H9 (cell line): ENCODE results near the gene ARHGAP27. TPM values are rescaled to one million over a fixed set of nuclear protein-coding genes. Genes with fewer than 3 reads are reported as not detected.

Experiments
- DNase-seq: peaks from one replicate; pipeline ENCODE4 v3.0.0-alpha.2; 2017
- H2AFZ ChIP-seq: one replicate; pipeline ENCODE4 v1.6.1; 2013; ENCODE audit warnings: mild to moderate bottlenecking, low read length, control low read depth, moderate library complexity
- H2AK5ac ChIP-seq: 2 replicates; pipeline ENCODE4 v1.6.1; 2013; ENCODE audit warnings: low read length, control low read depth, mixed read lengths; ENCODE audit not compliant: insufficient read length
- H2BK120ac ChIP-seq: one replicate; pipeline ENCODE4 v1.6.1; 2013; ENCODE audit warnings: low read depth, mild to moderate bottlenecking, low read length, control low read depth, inconsistent platforms; ENCODE audit not compliant: poor library complexity, severe bottlenecking
- H2BK12ac ChIP-seq: 2 replicates; pipeline ENCODE4 v1.6.1; 2013; ENCODE audit warnings: low read length, control low read depth, mixed read lengths, low read depth; ENCODE audit not compliant: insufficient read length
- H2BK15ac ChIP-seq: 2 replicates; pipeline ENCODE4 v1.6.1; 2013; ENCODE audit warnings: low read depth, low read length, control low read depth
- H2BK20ac ChIP-seq: one replicate; pipeline ENCODE4 v1.6.1; 2013; ENCODE audit warnings: low read depth, mild to moderate bottlenecking, low read length, control low read depth, inconsistent platforms; ENCODE audit not compliant: poor library complexity, severe bottlenecking
- H2BK5ac ChIP-seq: 2 replicates; pipeline ENCODE4 v1.6.1; 2013; ENCODE audit warnings: low read length, control low read depth, mixed read lengths; ENCODE audit not compliant: insufficient read length
- H3K14ac ChIP-seq: 2 replicates; pipeline ENCODE4 v1.6.1; 2013; ENCODE audit warnings: low read length, control low read depth; ENCODE audit not compliant: insufficient read depth
- H3K18ac ChIP-seq: 2 replicates; pipeline ENCODE4 v1.6.1; 2013; ENCODE audit warnings: low read depth, mild to moderate bottlenecking, mixed read lengths, low read length, control low read depth; ENCODE audit not compliant: insufficient read length
- H3K23ac ChIP-seq: 2 replicates; pipeline ENCODE4 v1.6.1; 2013; ENCODE audit warnings: low read length, control low read depth, mixed read lengths, low read depth; ENCODE audit not compliant: insufficient read length
- H3K23me2 ChIP-seq: 2 replicates; pipeline ENCODE4 v1.6.1; 2013; ENCODE audit warnings: low read depth, mild to moderate bottlenecking, mixed read lengths, low read length, control low read depth; ENCODE audit not compliant: insufficient read length, poor library complexity, severe bottlenecking
- H3K27ac ChIP-seq: 2 replicates; pipeline ENCODE4 v1.5.1; 2013; ENCODE audit warnings: low read length, control low read depth, mixed read lengths, low read depth; ENCODE audit not compliant: insufficient read length
- H3K27me3 ChIP-seq: 2 replicates; pipeline ENCODE4 v1.6.1; 2013; ENCODE audit warnings: low read length, control low read depth, inconsistent platforms; ENCODE audit not compliant: insufficient read depth
- H3K4ac ChIP-seq: 2 replicates; pipeline ENCODE4 v1.6.1; 2013; ENCODE audit warnings: low read depth, mild to moderate bottlenecking, control low read depth, inconsistent platforms, low read length, moderate library complexity
- H3K4me1 ChIP-seq: 2 replicates; pipeline ENCODE4 v1.6.1; 2013; ENCODE audit warnings: low read length, control low read depth, inconsistent platforms; ENCODE audit not compliant: insufficient read depth
- H3K4me2 ChIP-seq: 2 replicates; pipeline ENCODE4 v1.6.1; 2013; ENCODE audit warnings: low read length, control low read depth, mixed read lengths; ENCODE audit not compliant: insufficient read length, insufficient read depth
- H3K56ac ChIP-seq: 2 replicates; pipeline ENCODE4 v1.6.1; 2013; ENCODE audit warnings: low read depth, mild to moderate bottlenecking, mixed read lengths, low read length, control low read depth; ENCODE audit not compliant: insufficient read length
- H3K79me1 ChIP-seq: 2 replicates; pipeline ENCODE4 v1.6.1; 2013; ENCODE audit warnings: low read depth, mild to moderate bottlenecking, moderate library complexity, low read length, control low read depth, inconsistent platforms; ENCODE audit not compliant: insufficient read depth, poor library complexity, severe bottlenecking
- H3K79me2 ChIP-seq: 2 replicates; pipeline ENCODE4 v1.6.1; 2013; ENCODE audit warnings: low read length, control low read depth, inconsistent platforms; ENCODE audit not compliant: insufficient read depth
- H3K9ac ChIP-seq: 2 replicates; pipeline ENCODE4 v1.6.1; 2013; ENCODE audit warnings: low read length, control low read depth, mixed read lengths; ENCODE audit not compliant: insufficient read length; ENCODE audit errors: extremely low read depth
- H3K9me3 ChIP-seq: one replicate; pipeline ENCODE4 v1.6.1; 2013; ENCODE audit warnings: low read depth, low read length, inconsistent platforms; ENCODE audit not compliant: control insufficient read depth
- H3T11ph ChIP-seq: one replicate; pipeline ENCODE4 v1.6.1; 2013; ENCODE audit warnings: mild to moderate bottlenecking, low read length, control low read depth, inconsistent platforms
- H4K20me1 ChIP-seq: one replicate; pipeline ENCODE4 v1.6.1; 2013; ENCODE audit not compliant: control insufficient read depth, insufficient read length, insufficient read depth
- H4K5ac ChIP-seq: 2 replicates; pipeline ENCODE4 v1.6.1; 2013; ENCODE audit warnings: low read depth, mild to moderate bottlenecking, mixed read lengths, low read length, control low read depth; ENCODE audit not compliant: insufficient read length
- H4K8ac ChIP-seq: replicated peaks from 2 replicates; pipeline ENCODE4 v1.6.1; 2013; ENCODE audit warnings: low read length, control low read depth, mixed read lengths, low read depth; ENCODE audit not compliant: insufficient read length
- H4K91ac ChIP-seq: 2 replicates; pipeline ENCODE4 v1.6.1; 2013; ENCODE audit warnings: low read depth, mild to moderate bottlenecking, moderate library complexity, mixed read lengths, low read length, control low read depth; ENCODE audit not compliant: insufficient read length
- H3K27ac Mint-ChIP-seq, 3 experiments: 2 replicates in 2 of 3; 3 replicates in 1 of 3; pipeline ENCODE4 v1.8.0; 2020 to 2021; ENCODE audit warnings: mixed read lengths in 3 of 3, mild to moderate bottlenecking in 1 of 3, moderate library complexity in 1 of 3
- H3K27me3 Mint-ChIP-seq: 2 replicates; pipeline ENCODE4 v1.8.0; 2021; ENCODE audit warnings: low read depth, mild to moderate bottlenecking, moderate library complexity, mixed read lengths
- H3K36me3 Mint-ChIP-seq, 3 experiments: 2 replicates in 2 of 3; 3 replicates in 1 of 3; pipeline ENCODE4 v1.8.0; 2020 to 2021; ENCODE audit warnings: low read depth in 3 of 3, mixed read lengths in 3 of 3; ENCODE audit not compliant: insufficient read depth in 1 of 3
- H3K4me1 Mint-ChIP-seq, 2 experiments: 2 replicates each; pipeline ENCODE4 v1.8.0; 2020; ENCODE audit warnings: mixed read lengths in 2 of 2
- H3K4me3 Mint-ChIP-seq, 2 experiments: 2 replicates in 1 of 2; 3 replicates in 1 of 2; pipeline ENCODE4 v1.8.0; 2020 to 2021; ENCODE audit warnings: mild to moderate bottlenecking in 2 of 2, mixed read lengths in 2 of 2, moderate library complexity in 1 of 2
- H3K9me3 Mint-ChIP-seq, 2 experiments: 2 replicates in 1 of 2; 3 replicates in 1 of 2; pipeline ENCODE4 v1.8.0; 2020; ENCODE audit warnings: mild to moderate bottlenecking in 2 of 2, mixed read lengths in 2 of 2, moderate library complexity in 1 of 2
- WGBS: extraction: QIAGEN DNeasy Blood & Tissue Kit; methylation state at CpG from one replicate; pipeline ENCODE4 v1.1.7; 2013; ENCODE audit warnings: missing lambda C conversion rate, low lambda C conversion rate, mixed read lengths; ENCODE audit not compliant: insufficient read length; ENCODE audit errors: extremely low coverage; 5-methylcytosine and 5-hydroxymethylcytosine counted together
- total RNA-seq: library from RNA; stranded (reverse); gene quantifications from 2 replicates; pipeline ENCODE4 v1.2.1, GENCODE V29; 2021
- TF ChIP-seq, protein P1 (sequence below): fragments of 200-600 bp; sonication (generic); conservative IDR thresholded peaks from 3 replicates; pipeline ENCODE4 v1.8.0; 2021; ENCODE audit warnings: antibody characterized with exemption, mild to moderate bottlenecking

Gene ARHGAP27
- total RNA-seq, 1 experiment from 2014 or later: 9.9 TPM

DNA sequence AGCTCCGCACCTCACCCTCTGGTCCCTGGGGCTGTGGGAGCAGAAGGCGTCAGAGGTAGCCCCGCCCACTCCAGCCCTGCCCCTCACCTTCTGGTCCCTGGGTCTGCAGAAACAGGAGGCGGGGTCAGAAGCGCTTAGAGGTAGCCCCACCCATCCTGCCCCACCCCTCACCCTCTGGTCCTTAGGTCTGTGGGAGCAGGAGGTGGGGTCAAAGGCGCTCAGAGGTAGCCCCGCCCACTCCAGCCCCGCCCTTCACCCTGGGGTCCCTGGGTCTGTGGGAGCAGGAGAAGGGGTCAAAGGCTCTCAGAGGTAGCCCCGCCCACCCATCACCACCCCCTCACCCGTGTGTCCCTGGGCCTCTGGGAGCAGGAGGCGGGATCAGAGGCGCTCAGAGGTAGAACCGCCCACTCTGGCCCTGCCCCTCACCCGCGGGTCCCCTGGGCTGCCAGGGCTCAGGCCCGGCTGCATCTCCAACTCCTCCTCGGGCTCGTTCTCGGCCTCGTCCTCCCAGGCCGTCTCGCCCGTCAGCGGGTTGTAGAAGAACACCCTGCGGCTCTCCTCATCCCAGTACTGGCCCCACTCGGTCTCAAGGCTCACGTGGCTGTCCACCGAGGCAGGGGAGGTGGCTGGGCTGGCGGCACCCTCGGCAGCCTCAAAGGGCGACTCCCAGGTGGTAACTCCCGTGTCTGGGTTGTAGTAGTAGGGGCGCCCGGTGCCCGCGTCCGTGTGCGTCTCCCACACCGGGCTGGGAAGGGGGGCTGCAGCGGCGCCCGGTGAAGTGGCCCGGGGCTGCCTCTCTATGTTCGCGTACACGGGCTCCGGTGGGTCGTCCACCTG, 27.2 kb downstream of the ARHGAP27 start:
- H2BK20ac ChIP-seq: no peak overlapping the region
- no CpG with 5 or more reads among the region's 48 CpGs for WGBS
- H3K9me3 ChIP-seq: no peaks in the 10 kb centered on the region
- H3K36me3 Mint-ChIP-seq: peaks cover 0 to 8% (median 5%) of the 10 kb centered on the region in 3 experiments; a peak in 1 of 7 replicates
- H3T11ph ChIP-seq: no peak overlapping the region
- H3K4me2 ChIP-seq: peak overlapping the region; percentile 80
- H3K4me3 Mint-ChIP-seq: peak overlapping the region; percentile 52 to 67
- H3K23ac ChIP-seq: no peak overlapping the region
- peaks cover 3% of the 10 kb centered on the region for H4K20me1 ChIP-seq
- no peak overlapping the region for H4K8ac ChIP-seq
- H3K9ac ChIP-seq: peak overlapping the region; percentile 47
- peak; percentile 100 for DNase-seq
- H3K14ac ChIP-seq: peak overlapping the region; percentile 84
- no peak overlapping the region for H2BK5ac ChIP-seq
- TF ChIP-seq, protein P1, sequence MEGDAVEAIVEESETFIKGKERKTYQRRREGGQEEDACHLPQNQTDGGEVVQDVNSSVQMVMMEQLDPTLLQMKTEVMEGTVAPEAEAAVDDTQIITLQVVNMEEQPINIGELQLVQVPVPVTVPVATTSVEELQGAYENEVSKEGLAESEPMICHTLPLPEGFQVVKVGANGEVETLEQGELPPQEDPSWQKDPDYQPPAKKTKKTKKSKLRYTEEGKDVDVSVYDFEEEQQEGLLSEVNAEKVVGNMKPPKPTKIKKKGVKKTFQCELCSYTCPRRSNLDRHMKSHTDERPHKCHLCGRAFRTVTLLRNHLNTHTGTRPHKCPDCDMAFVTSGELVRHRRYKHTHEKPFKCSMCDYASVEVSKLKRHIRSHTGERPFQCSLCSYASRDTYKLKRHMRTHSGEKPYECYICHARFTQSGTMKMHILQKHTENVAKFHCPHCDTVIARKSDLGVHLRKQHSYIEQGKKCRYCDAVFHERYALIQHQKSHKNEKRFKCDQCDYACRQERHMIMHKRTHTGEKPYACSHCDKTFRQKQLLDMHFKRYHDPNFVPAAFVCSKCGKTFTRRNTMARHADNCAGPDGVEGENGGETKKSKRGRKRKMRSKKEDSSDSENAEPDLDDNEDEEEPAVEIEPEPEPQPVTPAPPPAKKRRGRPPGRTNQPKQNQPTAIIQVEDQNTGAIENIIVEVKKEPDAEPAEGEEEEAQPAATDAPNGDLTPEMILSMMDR: no peak
- no peak overlapping the region for H2AK5ac ChIP-seq
- peaks cover 27 to 31% of the 10 kb centered on the region in 2 experiments for H3K4me1 Mint-ChIP-seq
- peak overlapping the region; percentile 82 for H3K18ac ChIP-seq
- peak overlapping the region in 1 of 3 experiments; percentile 82; a peak in 3 of 7 replicates for H3K27ac Mint-ChIP-seq
- H3K79me1 ChIP-seq: no peaks in the 10 kb centered on the region
- H2BK15ac ChIP-seq: no peak overlapping the region; the same call in 1 of the 2 replicates
- peaks cover 6% of the 10 kb centered on the region for H3K23me2 ChIP-seq
- H4K5ac ChIP-seq: no peak overlapping the region
- no peak overlapping the region for H3K4ac ChIP-seq
- no peak overlapping the region for H2BK12ac ChIP-seq
- H3K56ac ChIP-seq: no peak overlapping the region
- peaks cover 3% of the 10 kb centered on the region; the same call in 1 of the 2 replicates for H3K4me1 ChIP-seq
- no peaks in the 10 kb centered on the region for H3K79me2 ChIP-seq
- no peak overlapping the region for H4K91ac ChIP-seq
- no peaks in the 10 kb centered on the region for H3K27me3 ChIP-seq
- H3K9me3 Mint-ChIP-seq: no peaks in the 10 kb centered on the region
- no peak overlapping the region for H3K27ac ChIP-seq
- peaks cover 3% of the 10 kb centered on the region for H3K27me3 Mint-ChIP-seq
- H2AFZ ChIP-seq: no peak overlapping the region
- H2BK120ac ChIP-seq: no peak overlapping the region
